ENCODE measurements around the gene RESF1. TPM values are rescaled to one million over a fixed set of nuclear protein-coding genes. Genes with fewer than 3 reads are reported as not detected.

The RESF1 gene
- total and polyA plus RNA-seq, 11 donors, result 9.5 to 42.8 (median 22.8) TPM

GRCh38 chr12:31959701-31960391 is 631 bp downstream of the RESF1 start:
- Histone ChIP-seq H3K27ac (peak overlapping the region; percentile 90 to 97 (median 94)), H3K9me3 (peaks cover 0 to 5% (median 0%) of the 10 kb centered on the region in 12 donors), H3K36me3 (peaks cover 0 to 44% (median 21%) of the 10 kb centered on the region in 9 donors), H3K27me3 (no peaks in the 10 kb centered on the region), H3K4me3 (peak overlapping the region; percentile 58 to 92 (median 74)), H3K4me1 (peaks cover 0 to 53% (median 27%) of the 10 kb centered on the region in 12 donors)
- peak; percentile 61 to 79 (median 74) for ATAC-seq
- intact Hi-C loops (cut with DNase I), result loop anchor here (1.0 to 10.0 kb wide), 16 partner anchors 83 to 305 kb away; partner anchors contain the start of genes AMN1 (in 6 of the 10), ETFBKMT (in 4 of the 10) and BICD1 (in 1 of the 10)
- TF ChIP-seq, protein P1, sequence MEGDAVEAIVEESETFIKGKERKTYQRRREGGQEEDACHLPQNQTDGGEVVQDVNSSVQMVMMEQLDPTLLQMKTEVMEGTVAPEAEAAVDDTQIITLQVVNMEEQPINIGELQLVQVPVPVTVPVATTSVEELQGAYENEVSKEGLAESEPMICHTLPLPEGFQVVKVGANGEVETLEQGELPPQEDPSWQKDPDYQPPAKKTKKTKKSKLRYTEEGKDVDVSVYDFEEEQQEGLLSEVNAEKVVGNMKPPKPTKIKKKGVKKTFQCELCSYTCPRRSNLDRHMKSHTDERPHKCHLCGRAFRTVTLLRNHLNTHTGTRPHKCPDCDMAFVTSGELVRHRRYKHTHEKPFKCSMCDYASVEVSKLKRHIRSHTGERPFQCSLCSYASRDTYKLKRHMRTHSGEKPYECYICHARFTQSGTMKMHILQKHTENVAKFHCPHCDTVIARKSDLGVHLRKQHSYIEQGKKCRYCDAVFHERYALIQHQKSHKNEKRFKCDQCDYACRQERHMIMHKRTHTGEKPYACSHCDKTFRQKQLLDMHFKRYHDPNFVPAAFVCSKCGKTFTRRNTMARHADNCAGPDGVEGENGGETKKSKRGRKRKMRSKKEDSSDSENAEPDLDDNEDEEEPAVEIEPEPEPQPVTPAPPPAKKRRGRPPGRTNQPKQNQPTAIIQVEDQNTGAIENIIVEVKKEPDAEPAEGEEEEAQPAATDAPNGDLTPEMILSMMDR (IDR thresholded peaks at IDR 0.05), result peak in 4 of 12 donors; percentile 5 to 17 (median 14)
- no peak for TF ChIP-seq POLR2A (IDR thresholded peaks at IDR 0.05)
- WGBS, 4 donors, result 0 to 1% (median 0%) methylated on average over 46 to 47 of the region's 47 CpGs
- DNase-seq, result peak; percentile 67 to 86 (median 72)

DNA sequence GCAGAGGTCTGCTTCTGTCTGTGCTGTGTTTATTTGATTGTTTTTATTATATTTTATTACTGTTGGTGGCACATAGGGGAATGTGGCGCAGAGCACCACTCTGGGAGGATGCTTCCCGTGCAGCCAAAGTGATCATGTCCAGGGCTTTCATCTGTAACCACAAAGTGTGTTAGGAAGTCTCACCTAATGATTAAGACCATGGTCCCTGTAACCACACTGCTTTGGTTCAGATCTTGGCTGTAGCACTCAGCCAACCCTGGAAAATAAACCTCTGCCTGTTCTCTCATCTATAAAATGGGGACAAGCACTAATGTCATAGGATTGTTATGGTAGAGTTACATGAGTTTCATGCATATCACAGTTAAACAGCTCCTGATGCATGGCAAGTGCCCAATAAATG is 1.9 kb downstream of the RESF1 start:
- H3K9me3 ChIP-seq, result peaks cover 0 to 5% (median 0%) of the 10 kb centered on the region in 12 donors
- peaks cover 0 to 57% (median 25%) of the 10 kb centered on the region in 9 donors for H3K36me3 ChIP-seq
- intact Hi-C loops (cut with DNase I), result loop anchor here in 4 of 10 donors (5.0 to 10.0 kb wide), 3 partner anchors 226 to 306 kb away; partner anchors contain the start of gene ETFBKMT (in 2 of the 4)
- DNase-seq (no peak), ATAC-seq (no peak)
- H3K4me1 ChIP-seq, result peaks cover 0 to 66% (median 32%) of the 10 kb centered on the region in 12 donors
- WGBS, 4 donors, result 44 to 67% (median 50%) methylated on average over 2 of the region's 2 CpGs
- TF ChIP-seq, protein P1 (IDR thresholded peaks at IDR 0.05), result no peak
- TF ChIP-seq POLR2A (IDR thresholded peaks at IDR 0.05), result no peak
- no peaks in the 10 kb centered on the region for H3K27me3 ChIP-seq
- peak overlapping the region in 10 of 12 donors; percentile 63 to 92 (median 76) for H3K4me3 ChIP-seq
- H3K27ac ChIP-seq, result peak overlapping the region in 6 of 12 donors; percentile 2 to 97 (median 90)

DNA sequence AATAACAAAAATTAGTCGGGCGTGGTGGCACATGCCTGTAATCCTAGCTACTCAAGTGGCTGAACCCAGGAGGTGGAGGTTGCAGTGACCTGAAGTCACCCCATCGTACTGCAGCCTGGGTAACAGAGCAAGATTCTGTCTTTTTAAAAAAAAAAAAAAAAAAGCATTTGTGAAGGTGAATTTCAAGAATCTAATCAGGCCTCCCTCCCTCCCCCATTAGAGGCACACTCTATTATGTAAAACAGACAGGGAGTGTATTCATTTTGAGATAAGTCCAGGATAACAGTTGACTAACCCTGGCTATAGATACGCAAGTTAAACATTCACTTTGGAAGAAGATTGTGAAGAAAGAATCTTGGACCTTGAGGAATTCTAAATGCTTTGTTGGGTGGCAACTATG is 2.9 kb downstream of the RESF1 start:
- intact Hi-C loops (cut with DNase I), result loop anchor here in 4 of 10 donors (5.0 to 10.0 kb wide), 3 partner anchors 227 to 307 kb away; partner anchors contain the start of gene ETFBKMT (in 2 of the 4)
- no peak for ATAC-seq

More for the DNA sequence above, 2.9 kb downstream of the RESF1 start:
- Histone ChIP-seq H3K4me3 (peak overlapping the region in 8 of 12 donors; percentile 63 to 86 (median 76)), H3K9me3 (peaks cover 0 to 5% (median 0%) of the 10 kb centered on the region in 12 donors), H3K4me1 (peaks cover 0 to 75% (median 41%) of the 10 kb centered on the region in 12 donors), H3K36me3 (peaks cover 0 to 62% (median 25%) of the 10 kb centered on the region in 9 donors), H3K27me3 (no peaks in the 10 kb centered on the region), H3K27ac (peak overlapping the region in 1 of 12 donors; percentile 97)
- 60 to 70% (median 66%) methylated on average over 4 of the region's 4 CpGs for WGBS, 4 donors
- no peak for DNase-seq
- TF ChIP-seq, protein P1 (IDR thresholded peaks at IDR 0.05), result no peak
- TF ChIP-seq POLR2A (IDR thresholded peaks at IDR 0.05), result no peak

All from heart left ventricle (tissue), 16 donors.